Activated CD4-positive, alpha-beta T cell treated with anti-CD3 and anti-CD28 coated beads for 36 hours (primary cell): Measurements from ENCODE around the gene DUSP10. TPM values are rescaled to one million over a fixed set of nuclear protein-coding genes. Genes with fewer than 3 reads are reported as not detected.

Experiments used
- ATAC-seq: fragments of 200-7000 bp; cut with Tn5 transposase; one replicate; pipeline ENCODE4 v1.10.0; 2021; ENCODE audit warnings: mild to moderate bottlenecking, moderate library complexity
- CTCF ChIA-PET: fragments of 350-600 bp; sonication (Branson Sonifier 250); formaldehyde crosslinking; loops from one replicate; lab custom pipeline; 2021; ENCODE audit warnings: antibody characterized with exemption; lab: Charles Lee
- POLR2A ChIA-PET: fragments of 350-600 bp; sonication (Branson Sonifier 250); formaldehyde crosslinking; loops from one replicate; lab custom pipeline; 2021; ENCODE audit warnings: antibody characterized with exemption, inconsistent platforms; lab: Charles Lee
- DNase-seq: peaks from one replicate; pipeline ENCODE4 v3.0.0-alpha.2; 2020
- H3K27ac Mint-ChIP-seq: one replicate; pipeline ENCODE4 v1.8.0; 2021; ENCODE audit warnings: mixed read lengths
- H3K27me3 Mint-ChIP-seq: one replicate; pipeline ENCODE4 v1.8.0; 2021; ENCODE audit warnings: mixed read lengths
- H3K36me3 Mint-ChIP-seq: one replicate; pipeline ENCODE4 v1.8.0; 2021; ENCODE audit warnings: low read depth, mixed read lengths
- H3K4me1 Mint-ChIP-seq: one replicate; pipeline ENCODE4 v1.8.0; 2021; ENCODE audit warnings: mixed read lengths
- H3K4me3 Mint-ChIP-seq: one replicate; pipeline ENCODE4 v1.8.0; 2021; ENCODE audit warnings: mild to moderate bottlenecking, moderate library complexity, mixed read lengths
- H3K9me3 Mint-ChIP-seq: one replicate; pipeline ENCODE4 v1.8.0; 2021; ENCODE audit warnings: low read depth, mixed read lengths
- intact Hi-C, 2 experiments: fragments of 100-400 bp; cut with DNase I in 1 of 2; cut with micrococcal nuclease in 1 of 2; formaldehyde crosslinking; loops; one replicate each; pipeline versions ENCODE4 v1.14.2 to v1.15.1; 2022 to 2024; cut with DNase I, micrococcal nuclease
- total RNA-seq, 2 experiments: library from RNA; stranded (reverse); gene quantifications; one replicate each; pipeline ENCODE4 v1.2.3, GENCODE V29; 2021

DUSP10 gene
- total RNA-seq, 2 experiments from 2014 or later: 7.3 to 9.2 TPM

DNA sequence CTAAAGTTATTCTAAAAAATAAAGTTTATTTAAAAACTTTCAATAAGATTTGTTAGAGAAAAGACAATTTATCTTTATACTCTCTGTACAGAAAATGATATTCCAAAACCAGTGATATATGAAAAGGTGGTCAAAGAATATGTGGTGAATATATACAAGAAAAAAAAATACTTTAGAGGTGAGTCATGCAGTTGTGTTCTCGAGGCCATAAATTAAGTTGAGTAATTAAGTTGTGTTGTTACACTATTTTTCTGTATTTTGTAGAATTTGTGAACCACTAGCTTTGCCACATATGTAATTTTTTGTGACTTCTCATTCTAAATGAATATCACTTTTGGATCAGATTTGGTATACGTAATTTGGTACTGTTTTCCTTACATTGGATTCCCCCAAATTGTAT, 23.6 kb upstream of the DUSP10 start:
- CTCF ChIA-PET: no interaction called here
- H3K4me3 Mint-ChIP-seq: no peak overlapping the region
- no peak for ATAC-seq
- no peaks in the 10 kb centered on the region for H3K9me3 Mint-ChIP-seq
- H3K27ac Mint-ChIP-seq: no peak overlapping the region
- intact Hi-C loops: no loop called here
- H3K27me3 Mint-ChIP-seq: no peaks in the 10 kb centered on the region
- POLR2A ChIA-PET: no interaction called here
- H3K4me1 Mint-ChIP-seq: peaks cover 16% of the 10 kb centered on the region
- no peaks in the 10 kb centered on the region for H3K36me3 Mint-ChIP-seq
- no peak for DNase-seq

DNA sequence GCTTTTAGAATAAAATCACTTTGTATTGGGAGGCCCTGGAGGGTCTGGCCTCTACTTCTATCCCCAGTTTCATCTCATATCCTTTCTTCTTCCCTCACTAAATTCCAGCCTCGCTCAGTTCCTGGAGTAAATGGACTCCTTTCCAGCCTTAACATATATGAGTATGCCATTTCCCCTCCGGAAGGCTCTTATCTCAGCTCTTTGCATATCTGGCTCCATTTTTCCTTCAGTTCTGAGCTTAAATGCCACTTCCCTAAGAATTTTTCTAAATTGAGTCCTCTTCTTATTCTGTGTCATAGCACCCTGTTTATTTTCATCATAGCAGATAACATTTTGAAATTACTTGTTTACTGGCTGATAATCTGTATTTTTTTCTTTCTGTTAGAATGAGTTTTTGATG, 20.2 kb upstream of the DUSP10 start:
- DNase-seq (no peak), ATAC-seq (no peak)
- no peaks in the 10 kb centered on the region for H3K36me3 Mint-ChIP-seq
- POLR2A ChIA-PET: no interaction called here
- no peaks in the 10 kb centered on the region for H3K27me3 Mint-ChIP-seq
- H3K9me3 Mint-ChIP-seq: no peaks in the 10 kb centered on the region
- H3K4me1 Mint-ChIP-seq: peaks cover 15% of the 10 kb centered on the region
- H3K27ac Mint-ChIP-seq: no peak overlapping the region
- intact Hi-C loops: no loop called here
- H3K4me3 Mint-ChIP-seq: no peak overlapping the region
- CTCF ChIA-PET: no interaction called here

DNA sequence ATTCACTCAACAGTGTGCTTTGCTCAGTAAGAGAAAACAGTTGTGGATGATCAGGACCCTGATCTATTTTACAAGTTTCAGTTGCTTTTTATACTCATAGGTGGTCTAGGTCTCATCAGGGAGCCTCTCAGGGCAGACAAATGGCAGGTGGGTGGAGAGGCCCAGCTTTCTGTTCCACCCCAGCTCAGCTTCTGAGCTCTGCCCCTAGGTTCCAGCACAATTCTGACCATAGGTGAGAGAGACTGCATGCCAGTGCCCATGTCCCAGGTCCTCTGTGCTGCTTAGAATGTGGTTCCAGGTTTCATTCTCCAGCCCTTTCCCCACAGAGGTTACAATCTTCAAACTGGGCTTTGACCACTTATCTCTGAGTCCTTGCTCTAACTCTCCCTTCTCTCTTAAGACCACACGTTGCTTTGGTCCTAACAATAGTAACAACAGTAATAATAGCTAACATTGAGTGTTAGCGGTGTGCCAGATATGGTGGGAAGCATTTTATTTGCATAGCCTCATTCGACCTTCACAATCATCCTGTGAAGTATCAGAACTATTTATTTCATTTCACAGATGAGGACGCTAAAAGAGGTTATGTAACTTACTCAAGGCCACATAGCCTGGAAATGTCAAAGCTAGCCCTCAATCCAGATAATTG, 19.6 kb upstream of the DUSP10 start:
- Mint-ChIP-seq H3K27ac (no peak overlapping the region), H3K9me3 (no peaks in the 10 kb centered on the region), H3K4me3 (no peak overlapping the region), H3K27me3 (no peaks in the 10 kb centered on the region), H3K4me1 (peaks cover 21% of the 10 kb centered on the region), H3K36me3 (no peaks in the 10 kb centered on the region)
- no peak for DNase-seq
- ATAC-seq: no peak
- intact Hi-C loops: no loop called here
- ChIA-PET POLR2A (interaction anchor here (0.6 kb wide), 1 partner anchor 10 kb away, joined by 3 read pairs; no protein-coding TSS in a partner anchor), CTCF (no interaction called here)

DNA sequence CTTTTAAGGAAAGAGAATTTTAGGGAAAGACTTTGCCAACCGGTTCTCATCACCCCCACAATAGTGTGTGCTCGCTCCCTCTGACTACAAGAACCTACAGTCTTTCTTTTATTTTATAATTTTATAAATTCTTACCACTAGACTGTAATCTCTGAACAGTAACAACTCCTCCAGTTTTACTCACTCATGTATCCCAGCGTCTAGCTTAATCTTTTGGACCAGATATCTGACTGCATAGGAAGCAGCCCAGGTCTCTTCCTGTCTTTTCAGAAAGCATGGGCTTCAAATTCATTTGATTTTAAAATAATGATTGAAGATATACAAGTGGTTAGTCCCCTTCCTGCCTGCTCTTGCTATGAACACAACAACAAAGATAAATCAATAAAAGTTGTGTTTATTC, 19.0 kb upstream of the DUSP10 start:
- intact Hi-C loops: no loop called here
- H3K4me1 Mint-ChIP-seq: peaks cover 26% of the 10 kb centered on the region
- H3K4me3 Mint-ChIP-seq: no peak overlapping the region
- no peak for DNase-seq
- no peak for ATAC-seq
- POLR2A ChIA-PET: interaction anchor here (0.6 kb wide), 1 partner anchor 10 kb away, joined by 3 read pairs; no protein-coding TSS in a partner anchor
- CTCF ChIA-PET: interaction anchor here (0.6 kb wide), 3 partner anchors 67 to 486 kb away, joined by 3 read pairs; no protein-coding TSS in a partner anchor
- no peaks in the 10 kb centered on the region for H3K27me3 Mint-ChIP-seq
- H3K36me3 Mint-ChIP-seq: no peaks in the 10 kb centered on the region
- no peaks in the 10 kb centered on the region for H3K9me3 Mint-ChIP-seq
- no peak overlapping the region for H3K27ac Mint-ChIP-seq

DNA sequence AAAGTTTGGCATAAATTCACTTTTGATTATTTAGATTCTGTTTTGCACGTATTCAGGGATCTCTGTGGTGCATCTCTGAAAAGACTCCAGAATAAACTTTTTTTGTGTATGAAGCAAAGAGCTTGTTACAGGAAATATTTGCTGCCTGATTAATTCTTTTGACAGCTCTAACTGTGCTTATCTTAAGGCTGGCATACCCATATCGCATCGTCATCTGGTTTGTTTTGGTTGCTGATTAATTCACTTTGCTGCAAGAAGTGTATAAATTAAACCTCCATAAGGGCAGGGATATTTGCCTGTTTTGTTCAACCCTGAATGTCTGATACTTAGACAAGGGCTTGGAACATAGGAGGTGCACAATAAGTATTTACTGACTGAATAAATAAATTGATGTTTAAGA, 17.5 kb upstream of the DUSP10 start:
- Mint-ChIP-seq H3K36me3 (peaks cover 5% of the 10 kb centered on the region), H3K4me3 (no peak overlapping the region), H3K9me3 (peaks cover 5% of the 10 kb centered on the region), H3K4me1 (peaks cover 35% of the 10 kb centered on the region), H3K27ac (no peak overlapping the region), H3K27me3 (peaks cover 5% of the 10 kb centered on the region)
- intact Hi-C loops: no loop called here
- ChIA-PET CTCF (interaction anchor here (0.7 to 1.3 kb wide), 3 partner anchors 17 to 875 kb away, joined by 3 read pairs; no protein-coding TSS in a partner anchor), POLR2A (no interaction called here)
- no peak for DNase-seq
- ATAC-seq: no peak

DNA sequence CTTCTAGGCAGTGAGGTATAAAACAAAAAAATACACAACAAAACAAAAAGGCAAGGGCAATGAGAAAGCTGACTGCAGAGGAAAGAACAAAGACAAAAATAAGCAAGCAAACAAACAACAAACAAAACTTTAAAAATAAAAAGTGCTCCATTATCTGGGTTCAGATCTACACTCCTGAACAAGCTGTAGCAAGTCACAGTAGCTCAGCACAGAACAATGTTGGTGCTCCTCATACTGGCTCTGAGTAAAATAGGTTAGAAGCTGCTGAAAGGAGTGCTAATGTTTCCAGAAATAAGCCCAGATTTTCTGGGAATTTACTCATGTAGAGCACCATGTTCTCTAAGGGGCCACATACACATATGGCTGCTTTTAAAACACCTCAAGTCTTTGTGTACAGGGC, 16.6 kb upstream of the DUSP10 start:
- Mint-ChIP-seq H3K27me3 (peaks cover 5% of the 10 kb centered on the region), H3K9me3 (peaks cover 5% of the 10 kb centered on the region), H3K27ac (no peak overlapping the region), H3K4me3 (no peak overlapping the region), H3K4me1 (peaks cover 44% of the 10 kb centered on the region), H3K36me3 (peaks cover 5% of the 10 kb centered on the region)
- intact Hi-C loops: no loop called here
- ChIA-PET CTCF (interaction anchor here (0.7 kb wide), 1 partner anchor 16 kb away, joined by 3 read pairs; no protein-coding TSS in a partner anchor), POLR2A (no interaction called here)
- ATAC-seq (no peak), DNase-seq (no peak)

DNA sequence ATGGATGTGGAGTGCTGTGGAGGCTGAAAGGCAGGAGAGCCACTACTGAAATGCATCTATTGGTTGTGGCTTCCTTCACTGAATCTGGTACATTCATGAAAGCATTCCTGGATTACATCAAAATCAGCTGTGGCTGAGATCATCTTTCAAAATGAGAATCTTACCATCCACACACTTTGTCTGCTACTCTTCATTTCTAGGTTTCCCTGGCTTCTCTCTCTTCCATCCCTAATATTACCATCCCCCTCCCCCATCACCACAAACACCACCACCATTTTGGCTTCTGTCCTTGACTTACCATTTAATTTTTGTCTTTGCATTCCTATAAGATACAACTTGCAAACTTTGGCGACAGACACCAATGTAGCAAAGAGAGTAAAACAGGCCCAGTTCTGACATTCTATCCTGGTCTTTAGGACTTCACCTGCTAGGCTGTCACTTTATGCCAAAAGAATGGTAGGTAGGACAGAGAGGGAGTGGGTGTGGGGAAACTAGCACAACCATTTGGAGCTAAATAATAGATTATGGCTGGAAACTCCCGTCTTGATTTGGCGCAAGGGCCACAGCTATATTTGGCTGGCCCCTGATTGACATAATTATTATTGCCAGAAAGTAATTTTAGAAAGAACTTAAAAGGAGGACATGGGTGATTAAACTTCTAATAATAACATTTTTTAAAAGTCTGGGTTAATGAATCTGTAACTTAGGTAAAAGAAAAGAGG, 15.1 kb upstream of the DUSP10 start:
- Mint-ChIP-seq H3K27me3 (peaks cover 5% of the 10 kb centered on the region), H3K4me3 (no peak overlapping the region), H3K4me1 (peaks cover 48% of the 10 kb centered on the region), H3K9me3 (peaks cover 5% of the 10 kb centered on the region), H3K36me3 (peaks cover 5% of the 10 kb centered on the region), H3K27ac (no peak overlapping the region)
- ChIA-PET POLR2A (no interaction called here), CTCF (interaction anchor here (0.7 kb wide), 1 partner anchor 81 kb away, joined by 3 read pairs; no protein-coding TSS in a partner anchor)
- DNase-seq (no peak), ATAC-seq (peak; percentile 20)
- intact Hi-C loops: no loop called here

DNA sequence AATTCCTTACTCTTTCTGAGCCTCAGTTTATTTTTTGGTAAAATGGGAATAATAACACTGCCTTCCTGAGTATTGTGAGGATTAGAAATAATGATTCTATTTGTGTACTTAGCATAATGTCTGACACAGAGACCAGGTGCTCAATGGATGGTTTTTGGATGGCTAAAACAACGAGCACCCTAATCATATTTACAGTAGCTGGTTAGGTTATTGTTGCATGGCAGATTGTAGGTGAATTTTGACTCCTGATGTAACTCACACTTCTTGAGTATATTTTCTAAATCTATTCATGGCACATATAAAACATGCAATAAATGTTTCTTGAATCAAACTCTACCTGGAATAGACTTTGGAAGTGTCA, 11.9 kb upstream of the DUSP10 start:
- ATAC-seq: peak; percentile 47
- CTCF ChIA-PET: interaction anchor here (1.0 kb wide), 1 partner anchor 25 kb away, joined by 3 read pairs; no protein-coding TSS in a partner anchor
- no peak for DNase-seq
- POLR2A ChIA-PET: no interaction called here
- peaks cover 5% of the 10 kb centered on the region for H3K36me3 Mint-ChIP-seq
- H3K9me3 Mint-ChIP-seq: peaks cover 5% of the 10 kb centered on the region
- peaks cover 5% of the 10 kb centered on the region for H3K27me3 Mint-ChIP-seq
- H3K4me1 Mint-ChIP-seq: peaks cover 37% of the 10 kb centered on the region
- H3K27ac Mint-ChIP-seq: peak overlapping the region; percentile 77
- intact Hi-C loops: loop anchor here (1.0 to 2.0 kb wide), 6 partner anchors 10 to 315 kb away; no protein-coding TSS in a partner anchor
- H3K4me3 Mint-ChIP-seq: no peak overlapping the region

DNA sequence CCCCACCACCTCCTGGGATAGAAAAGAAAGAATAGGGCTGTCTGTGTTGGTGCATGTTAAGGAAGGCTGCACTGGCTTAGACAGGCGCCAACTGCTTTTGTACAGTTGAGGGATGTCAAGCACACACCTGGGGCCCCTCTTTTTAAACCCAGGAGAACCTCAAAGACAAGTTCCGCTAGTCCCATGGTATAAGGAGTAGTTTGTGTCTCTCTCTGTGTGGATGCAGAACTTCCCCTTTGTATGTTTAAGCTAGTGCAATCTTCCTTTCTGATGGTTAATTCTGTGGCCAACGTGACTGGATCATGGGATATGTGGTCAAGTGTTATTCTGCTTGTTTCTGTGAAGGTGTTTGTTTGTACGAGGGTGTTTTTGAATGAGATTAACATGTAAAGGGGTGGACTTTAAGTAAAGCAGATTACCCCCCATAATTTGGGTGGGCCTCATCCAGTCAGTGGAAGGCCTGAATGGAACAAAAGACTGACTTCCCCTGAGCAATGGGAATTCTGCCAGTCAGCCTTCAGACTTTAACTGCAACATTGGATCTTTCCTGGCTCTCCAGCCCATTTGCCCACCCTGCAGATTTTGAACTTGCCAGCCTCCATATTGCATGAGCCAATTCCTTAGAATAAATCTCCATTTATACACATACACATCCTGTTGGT, 9.5 kb upstream of the DUSP10 start:
- no peak for DNase-seq
- Mint-ChIP-seq H3K36me3 (peaks cover 5% of the 10 kb centered on the region), H3K4me3 (no peak overlapping the region), H3K27me3 (peaks cover 5% of the 10 kb centered on the region), H3K4me1 (peaks cover 30% of the 10 kb centered on the region), H3K27ac (no peak overlapping the region), H3K9me3 (peaks cover 5% of the 10 kb centered on the region)
- CTCF ChIA-PET: no interaction called here
- intact Hi-C loops: no loop called here
- POLR2A ChIA-PET: no interaction called here
- ATAC-seq: no peak

DNA sequence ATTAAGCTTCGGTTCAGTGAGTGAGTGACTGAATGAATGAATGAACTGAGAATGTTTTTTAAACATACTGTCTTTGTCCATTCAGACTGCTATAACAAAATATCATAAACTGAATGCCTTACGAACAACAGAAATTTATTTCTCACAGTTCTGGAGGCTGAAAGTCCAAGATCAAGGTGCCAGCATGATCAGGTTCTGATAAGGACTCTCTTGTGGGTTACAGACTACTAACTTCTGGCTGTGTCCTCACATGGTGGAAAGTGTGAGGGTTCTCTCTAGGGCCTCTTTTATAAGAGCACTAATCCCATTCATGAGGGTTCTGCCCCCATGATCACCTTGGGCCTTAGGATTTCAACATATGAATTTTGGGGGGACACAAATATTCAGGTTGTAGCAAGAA, 7.1 kb upstream of the DUSP10 start:
- POLR2A ChIA-PET: no interaction called here
- DNase-seq (no peak), ATAC-seq (no peak)
- intact Hi-C loops: loop anchor here in 1 of 2 experiments (10.0 kb wide), 2 partner anchors 716 to 866 kb away; partner anchors contain the start of gene MIA3
- peaks cover 13% of the 10 kb centered on the region for H3K4me1 Mint-ChIP-seq
- H3K36me3 Mint-ChIP-seq: no peaks in the 10 kb centered on the region
- H3K27ac Mint-ChIP-seq: no peak overlapping the region
- H3K4me3 Mint-ChIP-seq: no peak overlapping the region
- H3K9me3 Mint-ChIP-seq: no peaks in the 10 kb centered on the region
- CTCF ChIA-PET: interaction anchor here (0.7 kb wide), 1 partner anchor 20 kb away, joined by 3 read pairs; no protein-coding TSS in a partner anchor
- H3K27me3 Mint-ChIP-seq: no peaks in the 10 kb centered on the region

DNA sequence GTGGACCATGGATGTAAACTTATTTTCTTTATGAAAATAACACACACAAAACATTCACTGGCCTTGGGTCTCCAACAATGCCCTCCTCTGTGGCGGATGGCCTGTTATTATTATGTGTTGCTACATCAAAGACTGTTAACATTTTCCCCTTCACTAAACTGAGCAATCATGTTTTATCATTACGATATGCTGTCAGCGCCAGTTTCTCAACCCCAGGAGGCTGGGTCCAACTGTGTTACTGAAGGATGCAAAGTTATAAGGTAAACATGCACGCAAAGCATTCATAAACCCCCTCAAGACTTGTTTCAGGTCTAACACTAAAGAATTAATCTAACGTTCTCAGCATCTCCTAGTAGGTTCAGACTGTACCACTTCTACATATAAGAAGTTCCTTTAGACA, 6.0 kb upstream of the DUSP10 start:
- Mint-ChIP-seq H3K27me3 (no peaks in the 10 kb centered on the region), H3K36me3 (no peaks in the 10 kb centered on the region), H3K4me1 (peaks cover 12% of the 10 kb centered on the region), H3K4me3 (no peak overlapping the region), H3K9me3 (no peaks in the 10 kb centered on the region), H3K27ac (no peak overlapping the region)
- ATAC-seq (no peak), DNase-seq (no peak)
- ChIA-PET CTCF (interaction anchor here (0.6 kb wide), 1 partner anchor 153 kb away, joined by 3 read pairs; no protein-coding TSS in a partner anchor), POLR2A (no interaction called here)
- intact Hi-C loops: loop anchor here in 1 of 2 experiments (10.0 kb wide), 2 partner anchors 717 to 867 kb away; partner anchors contain the start of gene MIA3
